Subcutaneous adipose tissue (tissue), 4 donors: ENCODE results near the gene RFESD. TPM values are rescaled to one million over a fixed set of nuclear protein-coding genes. Genes with fewer than 3 reads are reported as not detected.

Experiments
- CTCF ChIP-seq: fragments of 450-650 bp; IDR thresholded peaks from one replicate; pipeline ENCODE4 v1.5.1; 2016; ENCODE audit warnings: low read depth, mild to moderate bottlenecking, control low read depth, antibody characterized with exemption, moderate library complexity
- total RNA-seq, 4 donors: library from RNA; depleted of rRNA; stranded (reverse); fragments of >200 nt; gene quantifications; one replicate each; pipeline ENCODE4 v1.1.0, GENCODE V29; 2016

Gene RFESD
- total RNA-seq, 4 donors from 2014 or later = 1.7 to 5.5 (median 3.4) TPM

DNA sequence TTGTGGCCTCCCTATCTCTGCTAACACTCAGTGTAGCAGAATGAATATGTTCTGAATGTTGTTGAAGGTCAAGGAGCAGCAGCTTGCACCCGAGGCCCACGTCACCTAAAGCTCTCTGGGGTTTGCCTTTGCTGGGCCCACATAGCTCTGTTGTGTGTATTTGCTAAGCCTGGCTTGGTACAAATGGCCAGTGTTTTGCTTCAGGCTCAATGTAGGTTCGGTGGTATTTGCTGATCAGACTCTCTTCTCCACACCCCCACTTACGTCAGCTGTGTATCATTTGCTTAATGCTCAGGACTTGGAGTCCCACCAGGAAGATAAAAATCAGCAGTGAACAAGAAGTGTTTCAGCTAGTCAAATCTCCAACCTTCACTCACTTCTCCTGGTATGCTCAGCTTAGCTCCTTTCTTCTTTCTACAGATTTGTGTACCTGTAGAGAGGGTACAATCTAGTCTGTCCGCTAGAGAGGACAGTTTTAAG, 4.8 kb upstream of the RFESD start:
- TF ChIP-seq CTCF = no peak

DNA sequence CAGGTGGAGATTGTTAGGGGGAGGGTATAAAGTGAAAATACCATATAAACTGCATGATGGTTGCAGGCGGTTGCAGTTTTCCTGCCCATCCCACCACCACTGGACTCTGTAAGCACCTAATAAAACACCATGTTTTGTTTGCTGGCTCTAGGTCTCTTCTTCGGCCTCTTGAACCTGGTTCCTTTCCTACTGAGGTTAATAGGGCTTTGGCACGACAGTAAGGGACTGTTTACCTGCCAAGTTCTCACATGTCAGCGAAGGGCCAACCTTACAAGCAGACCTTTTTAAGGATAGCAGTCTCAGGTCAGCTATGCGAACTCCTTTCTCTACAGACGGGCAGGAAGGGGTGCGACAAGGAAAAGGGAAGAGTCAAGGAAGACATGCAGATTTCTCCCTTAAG, 3.4 kb upstream of the RFESD start:
- no peak for TF ChIP-seq CTCF

DNA sequence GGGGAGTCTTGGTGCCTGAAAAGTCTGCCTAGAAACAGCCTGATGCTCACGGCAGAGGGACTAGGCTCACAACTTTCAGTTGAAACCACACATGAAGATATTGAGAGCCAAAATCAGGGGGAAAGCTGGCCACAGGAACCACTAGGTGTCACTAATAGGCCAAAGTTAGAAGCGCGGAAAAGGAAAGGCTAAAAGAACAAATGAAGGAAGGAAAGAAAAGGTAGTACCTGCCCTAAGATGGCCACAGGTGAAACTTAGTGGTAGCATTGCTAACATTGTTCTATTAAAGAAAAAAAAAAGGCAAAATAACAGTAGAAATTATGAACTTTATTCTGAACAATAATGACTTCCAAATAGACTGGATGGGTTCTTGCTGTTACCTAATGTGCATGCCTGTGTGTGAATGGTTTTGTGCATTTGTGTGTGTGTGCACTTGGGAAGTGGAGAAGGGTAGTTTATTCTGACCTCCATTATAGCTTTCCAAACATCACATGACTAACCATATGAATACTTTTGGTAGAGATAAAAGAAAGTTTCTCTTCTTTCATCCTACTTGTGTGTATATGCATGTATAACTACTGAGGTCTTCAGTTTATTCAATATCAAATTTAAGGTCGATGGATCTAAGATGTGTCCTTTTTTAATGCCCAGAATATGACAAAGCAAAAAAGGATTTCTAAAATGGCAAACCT, 2.1 kb upstream of the RFESD start:
- no peak for TF ChIP-seq CTCF

GRCh38 chr5:95647886-95648860, 1.6 kb downstream of the RFESD start:
- no peak for TF ChIP-seq CTCF

GRCh38 chr5:95649274-95649673, 2.7 kb downstream of the RFESD start:
- TF ChIP-seq CTCF = no peak

GRCh38 chr5:95649842-95650620, 3.5 kb downstream of the RFESD start:
- no peak for TF ChIP-seq CTCF

DNA sequence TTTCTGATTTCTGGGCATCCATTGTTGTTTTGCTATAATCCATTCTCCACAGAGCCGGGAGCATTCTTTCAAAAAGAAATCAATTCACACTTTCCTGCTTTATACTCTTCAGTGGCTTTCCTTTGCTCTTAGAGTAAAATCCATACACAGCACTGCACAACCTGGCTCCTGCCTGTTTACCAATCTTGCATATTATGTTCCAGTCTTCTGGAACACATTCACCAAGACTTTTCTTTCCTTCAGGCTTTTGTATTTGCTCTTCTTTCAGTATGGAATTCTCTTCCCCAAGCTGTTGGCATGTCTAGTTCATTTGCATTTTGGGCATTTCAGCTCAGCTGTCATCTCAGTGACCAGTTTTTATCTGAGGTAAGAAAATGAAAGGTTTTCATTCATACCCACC, 6.3 kb downstream of the RFESD start:
- no peak for TF ChIP-seq CTCF
